Measurements from ENCODE around the gene ACVRL1. TPM values are rescaled to one million over a fixed set of nuclear protein-coding genes. Genes with fewer than 3 reads are reported as not detected.
A peak's percentile ranks its signal among the peaks of the same experiment; 100 is the strongest.
"Not testable (repeated sequence)": the region's sequence is repeated elsewhere in the genome, so short reads cannot be mapped to it uniquely, and the experiment has no call there.

Gene ACVRL1
- total RNA-seq, 1 experiment from 2014 or later, result not detected

DNA sequence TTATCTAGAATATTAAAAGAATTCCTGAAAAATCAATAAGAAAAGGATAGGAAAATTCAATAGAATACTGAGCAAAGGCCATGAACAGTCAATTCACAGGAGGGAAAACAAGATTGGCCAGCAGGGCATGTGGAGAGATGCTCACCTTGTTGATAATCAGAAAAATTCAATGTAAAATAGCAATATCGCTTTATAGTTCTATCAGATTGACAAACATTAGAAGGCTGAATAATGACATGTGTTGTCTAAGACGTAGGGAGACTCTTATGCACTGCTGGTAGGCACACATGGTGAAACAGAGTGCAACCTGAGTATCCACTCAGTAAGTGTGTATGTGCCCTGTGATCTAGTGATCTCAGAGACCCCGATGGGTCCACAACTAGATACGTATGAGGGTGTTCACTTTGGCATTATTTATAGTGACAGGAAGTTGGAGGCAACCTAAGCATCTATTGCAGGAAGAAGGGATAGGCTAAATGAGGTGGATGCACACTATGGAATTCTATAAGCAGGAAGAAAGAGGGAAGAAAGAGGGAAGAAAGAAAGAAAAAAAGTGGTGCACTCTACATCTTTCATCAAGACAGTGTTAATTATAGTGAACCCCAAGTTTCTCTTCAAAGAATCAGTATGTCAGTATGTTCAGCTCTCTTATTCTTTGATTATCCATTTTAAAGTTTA, 23.2 kb upstream of the ACVRL1 start:
- intact Hi-C loops (cut with micrococcal nuclease; ENCODE audit: unreplicated experiment), result no loop called here
- no peak for DNase-seq
- H3K4me1 ChIP-seq, result peaks cover 10% of the 10 kb centered on the region
- TF ChIP-seq, protein P1, sequence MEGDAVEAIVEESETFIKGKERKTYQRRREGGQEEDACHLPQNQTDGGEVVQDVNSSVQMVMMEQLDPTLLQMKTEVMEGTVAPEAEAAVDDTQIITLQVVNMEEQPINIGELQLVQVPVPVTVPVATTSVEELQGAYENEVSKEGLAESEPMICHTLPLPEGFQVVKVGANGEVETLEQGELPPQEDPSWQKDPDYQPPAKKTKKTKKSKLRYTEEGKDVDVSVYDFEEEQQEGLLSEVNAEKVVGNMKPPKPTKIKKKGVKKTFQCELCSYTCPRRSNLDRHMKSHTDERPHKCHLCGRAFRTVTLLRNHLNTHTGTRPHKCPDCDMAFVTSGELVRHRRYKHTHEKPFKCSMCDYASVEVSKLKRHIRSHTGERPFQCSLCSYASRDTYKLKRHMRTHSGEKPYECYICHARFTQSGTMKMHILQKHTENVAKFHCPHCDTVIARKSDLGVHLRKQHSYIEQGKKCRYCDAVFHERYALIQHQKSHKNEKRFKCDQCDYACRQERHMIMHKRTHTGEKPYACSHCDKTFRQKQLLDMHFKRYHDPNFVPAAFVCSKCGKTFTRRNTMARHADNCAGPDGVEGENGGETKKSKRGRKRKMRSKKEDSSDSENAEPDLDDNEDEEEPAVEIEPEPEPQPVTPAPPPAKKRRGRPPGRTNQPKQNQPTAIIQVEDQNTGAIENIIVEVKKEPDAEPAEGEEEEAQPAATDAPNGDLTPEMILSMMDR (IDR thresholded peaks at IDR 0.05; ENCODE audit: insufficient read depth in 1 of 2, low read depth in 1 of 2, low read length in 1 of 2, severe bottlenecking in 1 of 2, unreplicated experiment in 1 of 2), result no peak
- peaks cover 7% of the 10 kb centered on the region; the same call in 1 of the 2 replicates for H3K9me3 ChIP-seq
- CTCF ChIA-PET, result interaction anchor here (0.7 kb wide), 1 partner anchor 60 kb away, joined by 3 read pairs; no protein-coding TSS in a partner anchor
- H3K4me3 Mint-ChIP-seq (ENCODE audit: unreplicated experiment), result no peak overlapping the region
- H3K9me3 Mint-ChIP-seq (ENCODE audit: unreplicated experiment), result peaks cover 9% of the 10 kb centered on the region
- H3K27ac Mint-ChIP-seq (ENCODE audit: unreplicated experiment), result peak overlapping the region; percentile 5
- BruUV-seq (replicated peaks), result no TSS peak
- peaks cover 17% of the 10 kb centered on the region for H3K4me1 Mint-ChIP-seq (ENCODE audit: low read depth, unreplicated experiment)
- no peak overlapping the region for H3K4me3 ChIP-seq (ENCODE audit: low read depth, low read length)
- POLR2A ChIA-PET, result no interaction called here
- H3K36me3 Mint-ChIP-seq (ENCODE audit: insufficient read depth, unreplicated experiment), result no peaks in the 10 kb centered on the region
- no peaks in the 10 kb centered on the region for H3K27me3 Mint-ChIP-seq (ENCODE audit: insufficient read depth, unreplicated experiment)
- no peaks in the 10 kb centered on the region for H3K36me3 ChIP-seq (ENCODE audit: control insufficient read depth, insufficient read depth, low read length)
- no peaks in the 10 kb centered on the region for H3K27me3 ChIP-seq (replicated peaks; ENCODE audit: control insufficient read depth, insufficient read depth, low read length)

DNA sequence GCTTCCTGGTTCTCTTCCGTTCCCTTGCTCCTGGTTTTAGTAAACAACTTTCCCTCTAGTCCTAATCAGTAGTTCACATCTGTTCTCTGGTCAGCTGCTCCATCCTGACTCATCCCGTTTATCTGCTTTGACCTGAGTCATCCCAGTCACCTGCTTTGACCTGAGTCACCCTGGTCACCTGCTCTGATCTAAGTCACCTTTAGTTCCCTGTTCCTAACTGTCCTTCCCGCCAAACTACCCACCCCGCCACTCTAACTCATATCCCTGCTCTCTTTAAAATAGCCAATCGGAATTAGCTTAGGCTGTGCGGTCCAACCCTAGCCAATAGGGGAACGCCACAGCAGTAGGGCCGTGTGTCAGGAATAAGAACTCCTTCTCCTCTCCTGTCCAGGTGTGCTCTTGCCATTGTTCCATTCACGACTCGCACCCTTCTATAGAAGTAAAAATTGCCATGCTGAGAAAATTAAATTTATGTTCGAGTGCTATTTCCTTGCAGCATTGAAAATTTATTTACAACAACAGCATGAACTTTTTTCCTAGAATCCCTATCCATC, 22.6 kb upstream of the ACVRL1 start:
- Mint-ChIP-seq H3K27me3 (ENCODE audit: insufficient read depth, unreplicated experiment) (no peaks in the 10 kb centered on the region), H3K4me1 (ENCODE audit: low read depth, unreplicated experiment) (peaks cover 17% of the 10 kb centered on the region), H3K27ac (ENCODE audit: unreplicated experiment) (peak overlapping the region; percentile 5), H3K4me3 (ENCODE audit: unreplicated experiment) (no peak overlapping the region), H3K9me3 (ENCODE audit: unreplicated experiment) (peaks cover 9% of the 10 kb centered on the region), H3K36me3 (ENCODE audit: insufficient read depth, unreplicated experiment) (no peaks in the 10 kb centered on the region)
- intact Hi-C loops (cut with micrococcal nuclease; ENCODE audit: unreplicated experiment), result no loop called here
- no peaks in the 10 kb centered on the region for H3K36me3 ChIP-seq (ENCODE audit: control insufficient read depth, insufficient read depth, low read length)
- TF ChIP-seq, protein P1 (IDR thresholded peaks at IDR 0.05; ENCODE audit: insufficient read depth in 1 of 2, low read depth in 1 of 2, low read length in 1 of 2, severe bottlenecking in 1 of 2, unreplicated experiment in 1 of 2), result no peak
- H3K4me1 ChIP-seq, result peaks cover 10% of the 10 kb centered on the region
- peaks cover 7% of the 10 kb centered on the region; the same call in 1 of the 2 replicates for H3K9me3 ChIP-seq
- no peak overlapping the region for H3K4me3 ChIP-seq (ENCODE audit: low read depth, low read length)
- no TSS peak for BruUV-seq (replicated peaks)
- ChIA-PET POLR2A (no interaction called here), CTCF (interaction anchor here (0.7 to 1.2 kb wide), 2 partner anchors 61 to 64 kb away, joined by 3 read pairs; no protein-coding TSS in a partner anchor)
- peak; percentile 66 to 79 for DNase-seq
- H3K27me3 ChIP-seq (replicated peaks; ENCODE audit: control insufficient read depth, insufficient read depth, low read length), result no peaks in the 10 kb centered on the region

- CTCF ChIA-PET, result interaction anchor here (0.8 to 1.6 kb wide), 6 partner anchors 8 to 140 kb away, joined by 3 to 8 read pairs (median 4); a partner anchor contains a TSS
- H3K27ac Mint-ChIP-seq (ENCODE audit: unreplicated experiment); H3K4me3 ChIP-seq (ENCODE audit: low read depth, low read length); H3K4me1 ChIP-seq; H3K4me3 Mint-ChIP-seq (ENCODE audit: unreplicated experiment); H3K27me3 Mint-ChIP-seq (ENCODE audit: insufficient read depth, unreplicated experiment); POLR2A ChIA-PET; H3K9me3 Mint-ChIP-seq (ENCODE audit: unreplicated experiment); H3K9me3 ChIP-seq; H3K36me3 Mint-ChIP-seq (ENCODE audit: insufficient read depth, unreplicated experiment); BruUV-seq (replicated peaks); H3K27me3 ChIP-seq (replicated peaks; ENCODE audit: control insufficient read depth, insufficient read depth, low read length); intact Hi-C loops (cut with micrococcal nuclease; ENCODE audit: unreplicated experiment); H3K36me3 ChIP-seq (ENCODE audit: control insufficient read depth, insufficient read depth, low read length): not testable (repeated sequence)
- peak in 1 of 2 experiments; percentile 7 for DNase-seq
- H3K4me1 Mint-ChIP-seq (ENCODE audit: low read depth, unreplicated experiment), result peaks cover 17% of the 10 kb centered on the region
Measured at GRCh38 chr12:51885294-51886020, 21.8 kb upstream of the ACVRL1 start.
